Activated gamma-delta T cell (primary cell): ENCODE data around the gene INSC.

Experiments
- DNase-seq: peaks from one replicate; lab custom pipeline; 2025; lab: John Stamatoyannopoulos, UW

The INSC gene

GRCh38 chr11:15185021-15185420 is 70.3 kb downstream of the INSC start:
- DNase-seq, result no peak

DNA sequence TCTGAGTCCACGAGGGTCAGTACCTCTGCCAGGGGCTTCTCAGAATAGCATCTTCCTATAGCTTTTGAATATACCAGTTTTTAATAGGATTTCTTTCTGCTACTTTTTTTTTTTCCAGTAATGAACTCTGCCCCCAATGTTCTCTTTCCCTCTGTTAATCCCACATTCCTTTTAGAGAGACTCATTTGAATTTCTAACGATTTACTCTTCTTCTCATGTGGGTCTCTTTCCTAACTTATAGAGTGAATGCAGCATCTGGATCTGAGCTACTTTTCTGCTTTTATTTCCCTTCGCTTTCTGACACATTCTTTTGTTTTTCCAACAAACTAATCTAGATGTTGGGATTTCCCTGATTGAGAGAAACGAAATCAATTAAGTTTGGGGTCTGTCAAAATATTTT is 71.4 kb downstream of the INSC start:
- no peak for DNase-seq

GRCh38 chr11:15189189-15189588 is 74.5 kb downstream of the INSC start:
- no peak for DNase-seq

GRCh38 chr11:15189641-15190365 is 75.1 kb downstream of the INSC start:
- no peak for DNase-seq

GRCh38 chr11:15190611-15191010 is 75.9 kb downstream of the INSC start:
- no peak for DNase-seq

- no peak for DNase-seq
These were observed 77.4 kb downstream of the INSC start for GRCh38 chr11:15192005-15192556.

GRCh38 chr11:15194671-15195415 is 80.1 kb downstream of the INSC start:
- no peak for DNase-seq

- no peak for DNase-seq
These were observed 80.9 kb downstream of the INSC start for GRCh38 chr11:15195454-15196200.

DNA sequence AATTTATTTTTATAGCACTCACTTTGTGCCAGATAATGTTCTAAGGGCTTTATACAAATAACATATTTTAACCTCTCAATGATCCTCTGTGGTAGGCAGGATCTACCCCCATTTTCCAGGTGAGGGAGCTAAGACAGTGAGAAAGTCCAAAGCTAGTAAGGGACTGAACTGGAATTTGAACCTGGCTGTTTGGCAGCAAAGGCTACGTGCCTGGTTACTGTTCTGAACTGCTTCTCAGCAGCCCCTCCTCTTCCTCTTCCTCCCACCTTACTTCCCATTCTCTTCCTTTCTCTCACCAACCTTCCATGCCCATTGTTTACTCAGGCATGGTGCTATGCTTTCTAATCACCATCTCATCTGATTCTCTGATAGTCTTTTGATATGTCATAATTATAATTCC is 82.0 kb downstream of the INSC start:
- DNase-seq, result no peak

DNA sequence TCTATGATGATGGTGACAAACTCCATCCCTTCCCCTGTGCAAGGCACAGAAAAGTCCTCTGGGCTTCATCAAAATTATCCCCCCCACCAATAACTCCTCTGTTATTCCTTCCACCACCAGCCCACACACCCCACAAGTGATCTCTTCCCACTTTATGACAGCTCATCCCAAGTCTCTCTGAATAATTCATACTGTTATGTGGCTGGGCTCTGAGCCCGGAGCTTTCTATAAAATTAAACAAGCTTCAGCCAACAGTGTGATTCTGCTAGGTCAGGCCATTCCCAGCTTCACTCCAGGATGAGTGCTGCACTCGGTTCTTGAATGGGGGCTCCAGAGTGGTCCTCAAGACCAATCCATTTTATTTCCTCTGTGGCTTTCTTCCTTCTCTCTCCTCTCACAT is 83.0 kb downstream of the INSC start:
- no peak for DNase-seq

DNA sequence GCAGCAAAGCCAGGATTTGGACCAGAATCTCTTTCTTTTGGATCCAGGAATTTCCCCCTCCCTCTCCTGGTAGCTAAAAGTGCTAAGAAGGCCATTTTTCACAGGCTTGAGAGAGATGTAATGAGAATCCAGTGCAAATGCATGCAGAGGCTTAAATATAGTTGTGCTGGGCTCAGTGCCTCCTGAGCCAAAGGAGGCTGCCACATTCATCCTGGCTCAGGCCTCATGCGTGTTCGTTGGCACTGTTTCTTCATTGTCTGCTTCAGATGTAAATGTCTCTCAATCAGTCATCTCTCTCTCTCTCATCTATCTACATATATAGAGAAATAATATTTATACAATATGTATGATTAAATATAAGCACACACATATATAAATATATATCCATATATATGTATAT is 83.6 kb downstream of the INSC start:
- no peak for DNase-seq

GRCh38 chr11:15199693-15200092 is 85.0 kb downstream of the INSC start:
- DNase-seq, result no peak

DNA sequence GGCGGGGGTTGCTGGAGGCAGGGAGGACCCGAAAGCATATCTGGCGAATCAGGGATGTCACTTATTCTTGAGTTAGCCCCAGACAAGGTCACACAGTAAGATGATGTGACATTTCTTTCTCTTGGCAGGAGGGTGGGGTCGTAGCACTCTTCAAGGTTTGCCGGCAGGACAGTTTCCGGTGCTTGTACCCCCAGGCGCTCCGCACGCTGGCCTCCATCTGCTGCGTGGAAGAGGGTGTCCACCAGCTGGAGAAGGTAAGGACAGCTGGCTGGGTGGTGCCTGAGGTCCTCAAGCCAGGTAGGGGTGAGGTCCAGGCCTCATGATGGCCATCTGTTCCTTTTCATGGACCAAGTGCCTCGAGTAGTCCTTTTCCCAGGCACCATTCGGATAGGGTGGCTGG is 86.0 kb downstream of the INSC start:
- no peak for DNase-seq

DNA sequence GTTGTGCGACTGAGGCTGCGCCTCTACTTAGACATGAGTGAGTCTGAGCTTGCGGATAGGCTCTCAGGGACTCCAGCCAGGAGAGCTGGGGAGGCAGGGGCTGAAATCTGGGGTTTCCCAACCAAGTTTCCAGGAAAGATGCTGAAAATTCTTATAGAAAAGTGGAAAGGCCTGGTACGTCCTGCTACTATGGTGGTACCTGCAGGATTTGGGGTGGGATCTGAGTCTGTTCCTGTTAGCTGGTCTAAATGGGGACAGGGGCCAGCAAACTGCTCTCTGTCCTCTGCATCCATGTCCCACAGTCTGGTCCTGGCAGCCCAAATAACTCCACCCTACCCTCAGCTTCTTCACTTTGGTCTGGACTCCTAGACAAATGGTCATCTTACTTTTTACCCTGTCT is 86.9 kb downstream of the INSC start:
- DNase-seq, result no peak

DNA sequence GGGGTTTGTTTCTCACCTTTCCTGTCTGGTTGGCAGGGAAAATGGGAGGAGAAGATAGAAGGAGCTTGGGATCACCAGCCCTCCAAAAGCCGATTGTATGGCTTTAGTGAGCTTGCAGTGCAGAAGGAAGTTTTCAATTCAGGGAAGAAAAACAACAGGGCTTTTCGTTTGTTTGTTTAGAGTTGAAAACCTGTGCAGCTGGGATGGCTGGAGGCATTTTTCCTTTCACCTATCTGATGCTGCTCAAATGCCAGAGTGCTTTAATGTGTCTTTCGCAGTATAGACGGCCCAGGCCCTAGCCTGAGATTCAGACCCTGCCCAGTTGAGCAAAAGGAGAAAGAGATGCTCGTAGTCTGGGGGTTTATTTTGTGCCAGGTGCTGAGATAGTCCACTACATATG is 87.9 kb downstream of the INSC start:
- no peak for DNase-seq

DNA sequence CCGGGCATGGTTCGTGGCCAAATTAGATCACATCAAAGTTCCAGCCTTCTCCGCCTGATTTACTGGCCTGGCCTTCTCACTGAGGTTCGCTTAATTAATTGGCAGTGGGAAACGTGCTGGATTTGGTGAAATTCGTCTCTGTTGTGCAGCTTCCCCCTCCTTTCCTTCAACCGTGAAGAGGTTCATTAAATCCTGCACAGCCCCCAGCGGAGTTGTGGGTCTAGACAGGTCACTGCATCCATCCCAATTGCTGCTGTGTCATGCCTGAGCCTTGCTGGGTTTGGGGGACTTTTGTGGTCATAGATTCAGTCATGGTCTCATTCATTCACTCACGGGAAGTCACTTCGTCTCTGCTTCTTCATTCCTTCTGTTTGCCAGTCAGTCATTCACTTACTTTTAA is 90.0 kb downstream of the INSC start:
- no peak for DNase-seq

GRCh38 chr11:15206791-15207190 is 92.1 kb downstream of the INSC start:
- DNase-seq, result no peak

- peak; percentile 12 for DNase-seq
These were observed 93.9 kb downstream of the INSC start for GRCh38 chr11:15208378-15209222.

GRCh38 chr11:15212876-15213275 is 98.2 kb downstream of the INSC start:
- no peak for DNase-seq

GRCh38 chr11:15213471-15214231 is 98.9 kb downstream of the INSC start:
- DNase-seq, result no peak

DNA sequence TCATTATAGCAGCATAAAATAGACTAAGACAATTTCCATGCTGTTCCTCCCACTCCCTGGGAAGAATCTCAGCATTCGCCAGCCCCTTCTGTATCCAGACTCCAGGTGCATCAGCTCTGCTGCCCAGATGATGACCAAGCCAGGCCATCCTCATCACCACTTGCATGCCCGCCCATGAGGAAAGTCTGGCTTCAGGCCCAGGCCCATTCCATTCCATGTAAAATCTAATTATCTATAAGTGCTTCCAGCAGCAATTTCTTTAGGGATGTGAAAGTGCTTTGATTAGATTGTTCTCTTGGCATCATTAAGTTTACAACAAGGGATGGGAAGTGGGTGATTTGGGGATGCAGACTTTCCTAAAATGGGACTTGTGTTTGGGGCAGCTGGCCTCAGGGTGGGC is 100.3 kb downstream of the INSC start:
- no peak for DNase-seq
